ENCODE results near the gene EPN3.

EPN3 gene

DNA sequence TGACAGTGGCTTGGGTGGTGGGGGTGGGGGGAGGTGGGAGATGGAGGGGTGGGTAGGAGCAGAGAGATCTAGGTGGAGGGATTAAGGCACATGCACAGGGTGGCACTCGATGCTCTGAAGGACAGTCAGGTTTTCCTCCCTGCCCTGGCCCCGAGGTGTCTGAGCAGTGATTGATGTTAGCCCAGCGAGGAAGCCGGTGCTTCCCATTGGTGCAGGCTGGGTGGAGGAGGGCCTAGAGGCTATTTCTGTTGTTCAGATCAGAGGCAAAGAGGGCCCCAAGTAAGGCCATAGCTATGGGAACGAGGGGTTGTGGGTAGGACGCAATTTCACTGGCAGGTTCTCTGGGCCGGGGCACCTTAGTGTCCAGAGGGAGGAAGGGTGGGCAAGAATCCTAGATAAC lies 51.1 kb downstream of the EPN3 start:
- H3K27ac Mint-ChIP-seq = no peak overlapping the region
- H3K27me3 Mint-ChIP-seq = peaks cover 36% of the 10 kb centered on the region
- H3K4me3 Mint-ChIP-seq = no peak overlapping the region
- DNase-seq (ENCODE audit: low spot score in 2 of 2) (no peak), ATAC-seq (ENCODE audit: low read depth) (no peak)
- H3K9me3 Mint-ChIP-seq = no peaks in the 10 kb centered on the region
- no peaks in the 10 kb centered on the region for H3K4me1 Mint-ChIP-seq
- no peaks in the 10 kb centered on the region for H3K36me3 Mint-ChIP-seq

DNA sequence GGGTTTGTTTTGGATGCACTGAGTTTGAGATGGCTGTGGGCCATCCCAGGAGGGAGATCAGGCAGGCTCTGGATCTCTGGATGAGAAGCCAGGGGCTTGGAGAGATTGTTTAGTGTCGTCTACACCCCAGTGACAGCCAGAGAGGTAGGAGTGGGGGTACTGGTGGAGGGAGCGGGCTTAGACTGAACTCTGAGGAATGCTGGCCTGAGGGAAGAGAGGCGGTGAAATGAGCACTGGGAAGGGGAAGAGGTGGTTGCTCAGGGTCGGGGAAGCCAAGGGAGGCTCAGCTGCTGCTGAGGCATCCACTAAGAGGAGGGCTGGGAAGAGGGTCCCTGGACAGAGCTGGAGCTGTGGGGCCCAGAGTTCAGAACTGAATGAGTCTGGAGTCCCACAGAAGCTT lies 51.6 kb downstream of the EPN3 start:
- H3K36me3 Mint-ChIP-seq = no peaks in the 10 kb centered on the region
- H3K4me3 Mint-ChIP-seq = no peak overlapping the region
- no peak overlapping the region for H3K27ac Mint-ChIP-seq
- peaks cover 34% of the 10 kb centered on the region for H3K27me3 Mint-ChIP-seq
- DNase-seq (ENCODE audit: low spot score in 2 of 2) (no peak), ATAC-seq (ENCODE audit: low read depth) (no peak)
- no peaks in the 10 kb centered on the region for H3K9me3 Mint-ChIP-seq
- H3K4me1 Mint-ChIP-seq = no peaks in the 10 kb centered on the region

DNA sequence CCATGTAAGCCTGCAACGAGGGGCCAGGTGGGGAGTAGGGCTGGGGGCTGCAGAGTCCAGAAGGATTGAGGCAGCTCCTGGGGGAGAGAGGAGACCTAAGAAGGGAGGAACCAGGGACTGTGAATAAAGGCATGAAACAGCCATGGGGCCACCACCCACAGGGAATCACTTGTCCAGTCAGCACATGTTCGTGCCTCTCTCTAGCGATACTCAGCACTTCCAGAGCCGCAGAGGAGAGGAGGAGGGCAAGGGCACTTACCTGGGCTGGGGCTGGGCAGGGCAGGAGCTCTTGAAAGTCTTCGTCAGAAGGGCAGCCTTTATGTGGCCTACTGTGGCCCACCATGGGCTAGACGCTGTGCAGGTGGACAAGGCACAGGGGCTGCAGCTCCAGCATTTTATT lies 52.2 kb downstream of the EPN3 start:
- no peaks in the 10 kb centered on the region for H3K9me3 Mint-ChIP-seq
- H3K36me3 Mint-ChIP-seq = no peaks in the 10 kb centered on the region
- H3K27me3 Mint-ChIP-seq = peaks cover 34% of the 10 kb centered on the region

DNA sequence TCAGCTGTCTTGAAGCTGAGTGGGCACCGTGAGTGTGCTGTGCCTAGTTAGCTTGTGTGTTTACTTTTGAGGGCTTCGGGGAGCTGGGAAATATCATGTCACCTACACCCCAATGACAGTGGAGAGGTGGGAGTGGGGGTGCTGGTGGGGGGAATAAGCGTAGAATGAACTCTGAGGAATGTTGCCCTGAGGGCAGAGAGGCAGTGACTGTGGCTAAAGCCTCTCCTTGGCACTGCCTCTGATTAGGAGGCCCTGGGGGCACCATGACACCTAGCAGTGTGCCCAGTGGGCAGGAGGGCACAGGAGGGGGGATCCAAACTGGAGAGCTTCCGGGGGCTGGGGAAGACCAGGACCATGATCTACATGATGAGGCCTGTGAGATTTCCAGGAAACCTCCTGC lies 52.8 kb downstream of the EPN3 start:
- no peaks in the 10 kb centered on the region for H3K9me3 Mint-ChIP-seq
- ATAC-seq (ENCODE audit: low read depth) (no peak), DNase-seq (ENCODE audit: low spot score in 2 of 2) (no peak)
- no peak overlapping the region for H3K27ac Mint-ChIP-seq
- H3K36me3 Mint-ChIP-seq = no peaks in the 10 kb centered on the region
- no peaks in the 10 kb centered on the region for H3K4me1 Mint-ChIP-seq
- peaks cover 33% of the 10 kb centered on the region for H3K27me3 Mint-ChIP-seq
- no peak overlapping the region for H3K4me3 Mint-ChIP-seq

More for the DNA sequence above, 52.2 kb downstream of the EPN3 start:
- H3K4me3 Mint-ChIP-seq = no peak overlapping the region
- ATAC-seq (ENCODE audit: low read depth) (no peak), DNase-seq (ENCODE audit: low spot score in 2 of 2) (no peak)
- no peaks in the 10 kb centered on the region for H3K4me1 Mint-ChIP-seq
- H3K27ac Mint-ChIP-seq = no peak overlapping the region

DNA sequence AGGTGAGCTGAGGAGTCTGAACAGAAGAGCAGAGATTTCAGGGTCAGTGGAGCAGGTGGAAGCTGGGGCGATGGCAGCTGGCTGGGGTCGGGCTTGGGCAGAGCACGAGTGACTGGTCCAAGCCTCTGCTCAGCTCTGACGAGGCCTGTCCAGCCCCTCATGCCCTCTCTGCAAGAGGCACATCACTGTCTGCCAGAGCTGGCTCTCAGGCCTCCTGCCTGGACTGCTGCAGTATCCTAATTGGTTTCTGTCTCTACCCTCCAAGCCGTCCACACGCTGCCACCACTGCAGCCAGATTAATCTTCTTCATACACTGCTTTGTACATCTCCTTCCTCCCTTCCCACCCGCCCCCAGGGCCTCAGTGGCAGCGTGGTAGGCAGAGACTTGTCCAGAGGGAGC lies 53.4 kb downstream of the EPN3 start:
- DNase-seq (ENCODE audit: low spot score in 2 of 2) (no peak), ATAC-seq (ENCODE audit: low read depth) (no peak)
- Mint-ChIP-seq H3K36me3 (no peaks in the 10 kb centered on the region), H3K27ac (no peak overlapping the region), H3K4me3 (no peak overlapping the region), H3K27me3 (peaks cover 28% of the 10 kb centered on the region), H3K4me1 (no peaks in the 10 kb centered on the region), H3K9me3 (no peaks in the 10 kb centered on the region)

DNA sequence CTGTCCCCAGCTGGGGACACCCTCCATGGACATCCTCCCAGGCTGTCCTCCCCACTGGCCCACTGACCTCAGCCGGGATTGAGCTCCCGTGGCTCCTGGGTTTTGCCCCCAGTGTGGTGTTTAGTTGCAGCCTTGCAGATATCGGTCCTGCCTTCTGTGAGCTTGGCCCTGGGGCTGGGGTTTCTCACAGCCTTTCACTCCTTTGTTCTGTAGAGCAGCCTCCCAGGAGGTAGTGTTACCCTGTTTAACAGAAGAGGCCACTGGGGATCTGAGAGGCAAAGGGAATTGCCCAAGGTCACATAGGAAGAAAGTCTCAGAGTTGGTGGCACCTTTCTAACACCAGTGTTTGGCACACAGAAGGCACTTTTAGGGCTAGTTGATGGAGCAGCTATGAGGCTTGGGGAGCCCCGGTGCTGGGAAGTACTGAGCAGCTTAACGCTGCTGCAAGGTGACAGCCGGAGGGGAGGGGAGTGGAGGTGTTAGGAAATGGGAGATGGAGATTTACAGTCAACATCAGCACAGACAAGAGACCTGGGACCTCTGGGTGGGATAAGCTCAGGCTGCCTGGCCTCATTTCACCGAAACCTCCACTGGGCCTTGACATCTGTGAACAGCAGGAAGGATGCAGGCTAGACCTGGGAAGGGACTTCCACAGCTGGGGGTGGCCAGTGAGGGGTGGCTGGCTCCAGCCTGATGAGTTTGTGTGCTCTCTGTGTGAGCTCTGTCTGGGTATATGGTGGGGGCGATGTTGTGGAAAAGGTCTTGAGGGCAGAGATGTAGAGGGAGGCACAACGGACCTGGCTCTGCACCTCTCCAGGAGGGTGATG lies 54.1 kb downstream of the EPN3 start:
- no peaks in the 10 kb centered on the region for H3K9me3 Mint-ChIP-seq
- no peaks in the 10 kb centered on the region for H3K36me3 Mint-ChIP-seq
- H3K27ac Mint-ChIP-seq = no peak overlapping the region
- no peak overlapping the region for H3K4me3 Mint-ChIP-seq
- ATAC-seq (ENCODE audit: low read depth) (no peak), DNase-seq (ENCODE audit: low spot score in 2 of 2) (no peak)
- peaks cover 22% of the 10 kb centered on the region for H3K27me3 Mint-ChIP-seq
- no peaks in the 10 kb centered on the region for H3K4me1 Mint-ChIP-seq

DNA sequence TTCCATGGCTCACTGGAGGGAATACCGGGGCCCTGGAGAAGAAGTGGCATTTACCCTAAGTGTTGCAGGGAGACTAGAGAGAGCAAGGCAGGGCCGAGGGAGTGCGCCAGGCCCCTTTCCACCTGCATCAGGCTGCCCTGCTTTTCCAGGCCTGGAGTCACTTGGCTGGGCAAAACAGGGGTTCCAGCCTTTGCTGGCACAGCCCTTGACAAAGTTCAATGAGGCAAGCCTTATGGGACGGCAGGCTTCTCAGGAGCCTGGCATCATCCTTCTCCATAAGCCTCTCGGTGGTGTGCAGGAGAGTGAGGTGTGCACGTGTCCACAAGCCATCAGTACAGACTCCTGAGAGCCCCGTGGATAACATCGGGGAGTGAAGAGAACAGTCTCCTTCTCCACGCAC lies 55.0 kb downstream of the EPN3 start:
- Mint-ChIP-seq H3K27me3 (peaks cover 16% of the 10 kb centered on the region), H3K9me3 (no peaks in the 10 kb centered on the region), H3K27ac (no peak overlapping the region), H3K36me3 (no peaks in the 10 kb centered on the region), H3K4me1 (no peaks in the 10 kb centered on the region), H3K4me3 (no peak overlapping the region)
- DNase-seq (ENCODE audit: low spot score in 2 of 2) (no peak), ATAC-seq (ENCODE audit: low read depth) (no peak)

DNA sequence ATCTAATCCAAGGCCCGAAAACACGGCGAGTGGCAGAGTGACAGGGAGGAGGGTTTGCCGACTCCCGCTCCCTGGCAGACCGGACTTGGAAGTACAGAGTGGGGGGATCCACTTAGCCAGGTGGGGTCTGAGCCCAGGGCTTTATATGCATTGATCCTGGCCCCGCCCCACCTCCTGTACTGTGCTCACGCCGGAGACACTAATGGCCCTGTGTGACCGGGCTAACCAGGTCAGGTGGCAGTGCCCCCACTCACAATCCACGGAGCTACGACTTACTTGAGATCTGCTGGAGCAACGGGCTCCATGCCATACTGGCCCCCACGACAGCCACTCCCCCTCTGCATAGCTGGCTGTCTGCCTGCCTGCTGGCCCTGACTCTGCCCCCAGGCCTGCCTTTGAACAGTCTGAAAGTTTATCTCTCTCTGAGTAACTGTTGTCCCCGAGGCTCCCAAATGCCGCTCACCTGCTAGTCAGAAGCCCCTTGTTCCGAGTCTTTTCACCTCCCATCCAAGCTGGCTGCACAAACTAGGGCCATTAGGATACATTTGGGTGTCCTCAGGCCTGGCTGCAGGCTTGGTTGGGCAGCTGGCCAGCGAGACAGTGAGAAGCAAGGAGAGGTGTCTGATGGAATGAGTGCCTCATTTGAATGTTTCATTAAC lies 56.0 kb downstream of the EPN3 start:
- Mint-ChIP-seq H3K9me3 (no peaks in the 10 kb centered on the region), H3K27ac (no peak overlapping the region), H3K36me3 (no peaks in the 10 kb centered on the region), H3K27me3 (peaks cover 15% of the 10 kb centered on the region), H3K4me3 (no peak overlapping the region), H3K4me1 (no peaks in the 10 kb centered on the region)
- ATAC-seq (ENCODE audit: low read depth) (no peak), DNase-seq (ENCODE audit: low spot score in 2 of 2) (no peak)

DNA sequence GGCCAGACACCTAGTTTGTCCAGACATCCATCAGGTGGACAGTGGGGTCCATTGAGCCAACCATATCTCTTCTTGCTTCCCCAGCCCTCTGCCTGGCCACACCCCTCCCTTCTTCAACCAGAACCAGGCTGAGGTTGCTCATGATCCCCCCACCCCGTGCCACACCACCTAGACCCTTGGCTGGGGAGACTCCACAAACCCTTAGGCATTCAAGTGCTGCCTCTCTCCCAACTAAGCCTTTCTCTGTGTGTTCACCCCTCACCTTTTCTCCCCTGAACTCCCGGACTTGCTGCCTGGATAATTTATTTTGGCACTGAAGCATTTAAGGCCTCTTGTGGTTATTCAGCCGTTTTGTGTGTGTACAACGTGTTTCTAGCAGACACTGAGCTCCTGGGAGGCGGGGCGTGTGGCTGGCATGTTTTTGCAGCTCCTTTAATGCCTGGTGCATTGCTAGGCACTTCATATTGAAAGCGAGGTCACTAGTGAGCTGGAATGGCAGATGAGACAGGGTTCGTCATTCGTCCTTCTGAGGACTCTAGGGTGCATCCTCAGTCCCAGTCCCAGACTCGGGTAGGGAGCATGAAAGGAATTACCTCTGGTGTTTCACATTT lies 56.7 kb downstream of the EPN3 start:
- no peak overlapping the region for H3K27ac Mint-ChIP-seq
- no peak for ATAC-seq (ENCODE audit: low read depth)
- no peak overlapping the region for H3K4me3 Mint-ChIP-seq
- no peaks in the 10 kb centered on the region for H3K36me3 Mint-ChIP-seq
- H3K9me3 Mint-ChIP-seq = no peaks in the 10 kb centered on the region
- H3K4me1 Mint-ChIP-seq = no peaks in the 10 kb centered on the region
- DNase-seq (ENCODE audit: low spot score in 2 of 2) = no peak
- peaks cover 10% of the 10 kb centered on the region for H3K27me3 Mint-ChIP-seq

DNA sequence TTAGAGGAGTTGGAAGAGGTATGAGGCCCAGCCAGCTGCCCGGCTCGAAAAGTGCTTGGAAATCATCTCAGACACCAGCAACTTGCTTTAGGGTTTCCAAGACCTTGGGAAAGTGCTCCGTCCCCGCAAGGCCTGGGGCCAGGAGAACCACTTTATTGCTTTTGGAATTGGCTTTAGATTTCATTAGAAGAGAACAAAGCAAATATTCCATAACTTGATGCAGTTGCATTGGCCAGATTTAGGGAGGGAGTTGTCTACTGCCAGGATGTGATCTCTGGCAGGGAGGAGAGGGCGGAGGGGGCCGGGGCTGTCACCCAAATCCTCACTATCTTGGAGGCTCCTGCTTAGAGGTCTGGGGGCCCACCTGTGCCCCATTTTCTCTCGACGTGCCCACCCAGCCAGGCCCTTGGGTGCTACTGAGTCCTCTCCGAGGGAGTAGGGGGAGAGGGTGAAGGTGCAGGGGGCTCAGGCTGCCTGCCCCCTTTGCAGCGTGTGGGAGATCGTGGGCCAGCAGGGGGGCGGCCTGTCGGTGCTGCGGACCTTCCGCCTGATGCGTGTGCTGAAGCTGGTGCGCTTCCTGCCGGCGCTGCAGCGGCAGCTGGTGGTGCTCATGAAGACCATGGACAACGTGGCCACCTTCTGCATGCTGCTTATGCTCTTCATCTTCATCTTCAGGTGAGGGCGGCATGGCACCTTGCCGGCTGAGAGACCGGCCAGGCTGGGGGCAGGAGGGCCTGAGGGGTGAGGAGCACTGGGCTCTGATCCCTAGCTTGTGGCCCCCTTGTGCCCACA lies 58.6 kb downstream of the EPN3 start:
- Mint-ChIP-seq H3K4me3 (no peak overlapping the region), H3K27me3 (peaks cover 12% of the 10 kb centered on the region)
- ATAC-seq (ENCODE audit: low read depth) = no peak

DNA sequence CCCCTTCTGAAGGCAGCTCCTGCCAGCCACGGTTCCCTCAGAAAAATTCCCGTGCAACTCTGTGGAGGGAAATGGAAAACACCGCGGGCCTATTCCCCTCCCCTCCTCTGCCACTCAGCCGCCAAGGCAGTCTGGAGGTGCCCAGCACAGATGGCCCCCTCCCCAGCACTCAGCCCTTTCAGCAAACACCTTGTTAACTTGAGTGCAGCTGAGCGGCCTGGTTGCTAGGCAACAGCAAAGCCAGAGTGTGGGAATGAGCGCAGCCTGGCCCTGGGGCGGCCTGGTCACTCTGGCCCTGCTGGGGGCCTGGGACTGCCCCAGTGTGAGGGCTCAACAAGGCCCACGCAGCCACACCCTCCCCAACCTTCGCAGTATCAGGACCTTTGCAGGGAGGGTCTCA lies 60.8 kb downstream of the EPN3 start:
- H3K4me1 Mint-ChIP-seq = no peaks in the 10 kb centered on the region
- no peaks in the 10 kb centered on the region for H3K36me3 Mint-ChIP-seq
- DNase-seq (ENCODE audit: low spot score in 2 of 2) (no peak), ATAC-seq (ENCODE audit: low read depth) (no peak)
- H3K9me3 Mint-ChIP-seq = no peaks in the 10 kb centered on the region
- H3K27ac Mint-ChIP-seq = no peak overlapping the region
- H3K27me3 Mint-ChIP-seq = peaks cover 11% of the 10 kb centered on the region
- no peak overlapping the region for H3K4me3 Mint-ChIP-seq

More for the DNA sequence above, 58.6 kb downstream of the EPN3 start:
- no peaks in the 10 kb centered on the region for H3K9me3 Mint-ChIP-seq
- no peak overlapping the region for H3K27ac Mint-ChIP-seq
- H3K36me3 Mint-ChIP-seq = no peaks in the 10 kb centered on the region
- no peaks in the 10 kb centered on the region for H3K4me1 Mint-ChIP-seq
- no peak for DNase-seq (ENCODE audit: low spot score in 2 of 2)
